ENCODE data around the gene LRRN2.

The LRRN2 gene

DNA sequence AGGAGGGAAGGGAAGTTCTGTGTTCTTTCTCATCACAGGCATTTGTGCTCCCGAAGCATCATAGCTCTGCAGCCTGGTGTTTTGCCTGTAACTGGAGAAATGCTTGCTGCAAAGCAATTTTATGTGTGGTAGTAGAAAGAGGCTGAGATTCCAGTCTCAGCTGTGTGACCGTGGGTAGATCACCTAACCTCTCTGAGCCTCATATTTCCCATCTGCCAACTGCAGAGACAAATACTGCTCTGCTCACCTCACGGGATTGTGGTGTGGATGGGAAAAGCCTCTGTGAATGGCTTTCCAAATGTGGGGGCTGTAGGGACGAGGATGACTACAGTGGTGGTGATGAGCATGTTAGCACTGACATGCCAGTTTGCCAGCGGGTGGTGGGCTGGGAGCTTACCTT, 85.3 kb downstream of the LRRN2 start:
- H3K36me3 ChIP-seq (ENCODE audit: insufficient read depth, insufficient read length, low read length), result no peaks in the 10 kb centered on the region
- no peaks in the 10 kb centered on the region for H3K4me1 ChIP-seq (ENCODE audit: insufficient read depth, insufficient read length)
- H3K9me3 ChIP-seq (ENCODE audit: insufficient read depth, low read length), result no peaks in the 10 kb centered on the region
- no peak overlapping the region for H3K4me3 ChIP-seq (ENCODE audit: insufficient read length, low read depth)
- no peak overlapping the region for H3K9ac ChIP-seq (ENCODE audit: insufficient read length, low read depth)
- TF ChIP-seq YY1 (IDR thresholded peaks at IDR 0.05; ENCODE audit: insufficient read depth, insufficient read length), result no peak
- TF ChIP-seq SUZ12 (IDR thresholded peaks at IDR 0.05; ENCODE audit: extremely low read depth, insufficient read depth, insufficient read length), result no peak
- no peak for TF ChIP-seq ZNF274 (IDR thresholded peaks at IDR 0.05; ENCODE audit: low read depth, low read length)
- peaks cover 2% of the 10 kb centered on the region for H3K27me3 ChIP-seq (ENCODE audit: insufficient read depth, insufficient read length)
- no peak for DNase-seq (ENCODE audit: low read depth, low spot score)

DNA sequence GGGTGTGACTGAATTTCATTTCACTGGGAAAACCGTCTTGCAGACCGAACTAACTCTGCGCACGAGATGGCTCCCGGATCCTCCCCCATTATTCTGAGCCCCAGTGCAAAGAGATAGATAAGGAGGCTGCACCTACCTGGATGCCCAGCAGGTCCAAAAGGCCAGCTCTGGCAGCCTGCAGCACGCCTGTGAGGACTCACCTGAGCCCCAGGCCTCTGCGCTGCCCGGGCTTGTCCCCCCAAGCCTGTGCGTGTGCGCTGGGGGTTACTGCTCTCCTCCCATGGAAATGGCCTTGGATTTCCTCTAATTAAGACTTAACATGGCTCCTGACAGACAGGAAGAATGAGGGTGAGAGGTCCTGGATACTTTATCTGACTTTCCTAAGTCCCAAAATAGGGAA, 85.9 kb downstream of the LRRN2 start:
- TF ChIP-seq YY1 (IDR thresholded peaks at IDR 0.05; ENCODE audit: insufficient read depth, insufficient read length) (no peak), SUZ12 (IDR thresholded peaks at IDR 0.05; ENCODE audit: extremely low read depth, insufficient read depth, insufficient read length) (no peak), ZNF274 (IDR thresholded peaks at IDR 0.05; ENCODE audit: low read depth, low read length) (no peak)
- H3K4me1 ChIP-seq (ENCODE audit: insufficient read depth, insufficient read length), result no peaks in the 10 kb centered on the region
- no peaks in the 10 kb centered on the region for H3K36me3 ChIP-seq (ENCODE audit: insufficient read depth, insufficient read length, low read length)
- H3K27me3 ChIP-seq (ENCODE audit: insufficient read depth, insufficient read length), result peaks cover 2% of the 10 kb centered on the region
- no peak for DNase-seq (ENCODE audit: low read depth, low spot score)
- H3K4me3 ChIP-seq (ENCODE audit: insufficient read length, low read depth), result no peak overlapping the region
- no peaks in the 10 kb centered on the region for H3K9me3 ChIP-seq (ENCODE audit: insufficient read depth, low read length)
- H3K9ac ChIP-seq (ENCODE audit: insufficient read length, low read depth), result no peak overlapping the region

DNA sequence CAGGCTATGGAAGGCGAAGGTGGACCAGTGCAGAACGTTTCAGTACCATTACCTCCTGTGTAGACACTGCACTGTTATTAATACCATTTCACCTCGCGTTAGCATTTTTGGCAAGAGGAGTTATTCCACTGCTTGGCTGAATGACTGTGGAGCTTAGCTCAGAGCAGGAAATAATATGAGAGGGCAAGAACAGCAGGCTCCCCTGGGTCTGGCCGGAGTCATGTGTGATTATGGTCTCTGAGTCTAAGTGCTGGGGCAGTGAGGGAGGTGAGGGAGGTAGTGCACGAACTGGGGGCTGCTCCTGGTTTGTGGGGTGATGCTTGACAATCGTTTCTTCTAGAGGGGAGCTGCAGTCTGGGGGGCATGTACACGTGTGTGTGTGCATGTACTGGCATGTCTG, 86.4 kb downstream of the LRRN2 start:
- H3K4me3 ChIP-seq (ENCODE audit: insufficient read length, low read depth), result no peak overlapping the region
- no peaks in the 10 kb centered on the region for H3K4me1 ChIP-seq (ENCODE audit: insufficient read depth, insufficient read length)
- peaks cover 2% of the 10 kb centered on the region for H3K27me3 ChIP-seq (ENCODE audit: insufficient read depth, insufficient read length)
- H3K9me3 ChIP-seq (ENCODE audit: insufficient read depth, low read length), result no peaks in the 10 kb centered on the region
- no peak overlapping the region for H3K9ac ChIP-seq (ENCODE audit: insufficient read length, low read depth)
- no peaks in the 10 kb centered on the region for H3K36me3 ChIP-seq (ENCODE audit: insufficient read depth, insufficient read length, low read length)
- DNase-seq (ENCODE audit: low read depth, low spot score), result no peak
- TF ChIP-seq SUZ12 (IDR thresholded peaks at IDR 0.05; ENCODE audit: extremely low read depth, insufficient read depth, insufficient read length) (no peak), ZNF274 (IDR thresholded peaks at IDR 0.05; ENCODE audit: low read depth, low read length) (no peak), YY1 (IDR thresholded peaks at IDR 0.05; ENCODE audit: insufficient read depth, insufficient read length) (no peak)

DNA sequence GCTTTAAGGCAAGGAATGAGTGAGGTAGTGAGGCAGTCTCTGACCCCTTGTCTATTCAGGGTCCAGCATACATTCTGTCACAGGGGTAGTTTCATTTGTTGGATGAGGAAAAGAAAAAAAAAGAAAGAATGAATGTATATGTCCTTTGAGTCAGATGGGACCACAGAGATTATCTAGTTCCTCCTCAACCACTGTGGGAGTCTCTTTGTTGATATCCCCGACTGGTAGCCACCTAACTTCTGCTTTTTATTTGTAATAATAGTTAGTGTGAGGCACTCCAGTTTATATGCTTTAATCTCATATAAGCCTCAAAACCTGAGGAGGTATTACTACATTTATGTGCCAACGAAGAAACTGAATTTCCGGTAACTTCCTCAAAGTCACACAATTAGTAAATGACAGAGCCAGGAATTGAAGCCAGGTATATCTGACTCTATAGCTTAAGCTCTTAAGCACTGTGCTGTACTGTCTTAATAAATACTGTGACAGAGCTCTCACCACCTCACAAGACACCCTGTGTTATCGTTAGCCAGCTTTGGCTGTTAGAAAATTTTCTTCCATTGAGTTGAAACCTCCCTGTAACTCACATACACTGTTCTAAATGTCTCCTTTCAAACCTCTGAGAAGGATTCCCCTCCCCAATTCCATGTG, 87.1 kb downstream of the LRRN2 start:
- Histone ChIP-seq H3K27me3 (ENCODE audit: insufficient read depth, insufficient read length) (peaks cover 2% of the 10 kb centered on the region), H3K9me3 (ENCODE audit: insufficient read depth, low read length) (no peaks in the 10 kb centered on the region), H3K4me1 (ENCODE audit: insufficient read depth, insufficient read length) (no peaks in the 10 kb centered on the region), H3K36me3 (ENCODE audit: insufficient read depth, insufficient read length, low read length) (no peaks in the 10 kb centered on the region), H3K4me3 (ENCODE audit: insufficient read length, low read depth) (no peak overlapping the region), H3K9ac (ENCODE audit: insufficient read length, low read depth) (no peak overlapping the region)
- no peak for DNase-seq (ENCODE audit: low read depth, low spot score)
- no peak for TF ChIP-seq ZNF274 (IDR thresholded peaks at IDR 0.05; ENCODE audit: low read depth, low read length)
- no peak for TF ChIP-seq YY1 (IDR thresholded peaks at IDR 0.05; ENCODE audit: insufficient read depth, insufficient read length)
- TF ChIP-seq SUZ12 (IDR thresholded peaks at IDR 0.05; ENCODE audit: extremely low read depth, insufficient read depth, insufficient read length), result no peak

DNA sequence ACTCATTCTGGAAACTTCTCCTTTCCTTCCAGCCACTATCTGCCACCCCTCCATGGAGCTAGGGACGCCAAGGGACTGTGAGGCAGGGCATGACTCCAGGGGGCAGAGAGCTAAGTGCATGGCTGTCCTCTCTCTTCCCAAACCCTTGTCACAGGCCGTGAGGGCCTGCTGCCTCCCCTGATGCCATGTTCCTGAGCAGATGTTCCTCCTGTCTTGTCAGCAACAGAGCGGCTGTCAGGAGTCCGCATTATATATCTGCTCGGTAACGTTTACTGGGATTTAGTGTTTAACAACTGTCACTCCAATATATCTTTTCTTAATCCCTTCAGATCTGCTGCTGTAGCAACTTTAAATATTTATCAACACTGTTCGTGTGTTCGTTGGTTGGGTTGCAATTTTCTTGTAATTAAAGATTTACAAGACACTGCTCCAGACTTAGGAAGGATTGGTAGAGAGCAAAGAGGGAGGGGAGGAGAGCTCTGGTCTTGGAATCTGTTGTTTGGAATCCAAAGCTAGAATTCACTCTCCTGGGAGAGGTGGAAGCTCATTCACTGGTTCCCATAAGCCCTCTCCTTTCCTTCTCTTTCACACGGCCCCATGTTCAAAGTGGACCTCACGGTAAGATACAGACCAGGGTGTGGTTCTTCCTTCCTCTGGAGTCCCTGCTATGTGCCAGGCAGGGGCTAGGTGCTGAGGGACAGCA, 93.1 kb downstream of the LRRN2 start:
- TF ChIP-seq SUZ12 (IDR thresholded peaks at IDR 0.05; ENCODE audit: extremely low read depth, insufficient read depth, insufficient read length), result no peak
- TF ChIP-seq YY1 (IDR thresholded peaks at IDR 0.05; ENCODE audit: insufficient read depth, insufficient read length), result no peak
- no peak for TF ChIP-seq ZNF274 (IDR thresholded peaks at IDR 0.05; ENCODE audit: low read depth, low read length)
- H3K9ac ChIP-seq (ENCODE audit: insufficient read length, low read depth), result no peak overlapping the region

DNA sequence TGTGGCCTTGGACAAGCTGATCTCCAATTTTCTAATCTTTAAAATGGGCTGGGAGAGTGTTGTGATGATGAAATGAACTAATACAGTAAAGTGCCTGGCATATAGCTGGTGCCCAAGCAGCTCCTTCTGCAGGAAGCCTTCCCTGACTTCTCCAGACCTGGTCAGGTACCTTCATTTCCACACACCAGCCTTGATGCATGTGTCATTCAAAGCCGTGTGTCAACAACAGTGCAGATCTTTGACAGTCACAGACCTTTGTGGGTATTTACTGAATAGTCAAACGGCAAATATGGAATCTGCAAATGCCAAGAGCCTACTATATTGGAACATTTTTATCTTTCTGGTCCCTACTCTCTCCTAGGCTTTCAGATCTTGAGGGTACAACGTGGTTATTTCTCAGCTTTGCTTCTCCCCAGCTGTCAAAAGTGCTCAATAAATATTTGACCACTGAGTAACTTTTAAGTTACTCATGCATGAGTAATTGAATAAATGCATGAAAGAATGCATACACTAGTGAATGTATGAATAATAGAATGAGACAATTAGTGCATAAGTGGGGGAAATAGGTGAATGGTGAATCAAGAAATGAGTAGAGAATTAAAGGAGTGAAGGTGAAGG, 94.0 kb downstream of the LRRN2 start:
- Histone ChIP-seq H3K9me3 (ENCODE audit: insufficient read depth, low read length) (no peaks in the 10 kb centered on the region), H3K4me1 (ENCODE audit: insufficient read depth, insufficient read length) (peaks cover 5% of the 10 kb centered on the region), H3K9ac (ENCODE audit: insufficient read length, low read depth) (no peak overlapping the region), H3K27me3 (ENCODE audit: insufficient read depth, insufficient read length) (no peaks in the 10 kb centered on the region), H3K4me3 (ENCODE audit: insufficient read length, low read depth) (no peak overlapping the region), H3K36me3 (ENCODE audit: insufficient read depth, insufficient read length, low read length) (no peaks in the 10 kb centered on the region)
- no peak for DNase-seq (ENCODE audit: low read depth, low spot score)
- TF ChIP-seq ZNF274 (IDR thresholded peaks at IDR 0.05; ENCODE audit: low read depth, low read length), result no peak
- no peak for TF ChIP-seq SUZ12 (IDR thresholded peaks at IDR 0.05; ENCODE audit: extremely low read depth, insufficient read depth, insufficient read length)
- TF ChIP-seq YY1 (IDR thresholded peaks at IDR 0.05; ENCODE audit: insufficient read depth, insufficient read length), result no peak

More for the DNA sequence above, 93.1 kb downstream of the LRRN2 start:
- no peaks in the 10 kb centered on the region for H3K9me3 ChIP-seq (ENCODE audit: insufficient read depth, low read length)
- no peak overlapping the region for H3K4me3 ChIP-seq (ENCODE audit: insufficient read length, low read depth)
- no peak for DNase-seq (ENCODE audit: low read depth, low spot score)
- peaks cover 5% of the 10 kb centered on the region for H3K4me1 ChIP-seq (ENCODE audit: insufficient read depth, insufficient read length)
- H3K27me3 ChIP-seq (ENCODE audit: insufficient read depth, insufficient read length), result peaks cover under 1% of the 10 kb centered on the region
- H3K36me3 ChIP-seq (ENCODE audit: insufficient read depth, insufficient read length, low read length), result no peaks in the 10 kb centered on the region

DNA sequence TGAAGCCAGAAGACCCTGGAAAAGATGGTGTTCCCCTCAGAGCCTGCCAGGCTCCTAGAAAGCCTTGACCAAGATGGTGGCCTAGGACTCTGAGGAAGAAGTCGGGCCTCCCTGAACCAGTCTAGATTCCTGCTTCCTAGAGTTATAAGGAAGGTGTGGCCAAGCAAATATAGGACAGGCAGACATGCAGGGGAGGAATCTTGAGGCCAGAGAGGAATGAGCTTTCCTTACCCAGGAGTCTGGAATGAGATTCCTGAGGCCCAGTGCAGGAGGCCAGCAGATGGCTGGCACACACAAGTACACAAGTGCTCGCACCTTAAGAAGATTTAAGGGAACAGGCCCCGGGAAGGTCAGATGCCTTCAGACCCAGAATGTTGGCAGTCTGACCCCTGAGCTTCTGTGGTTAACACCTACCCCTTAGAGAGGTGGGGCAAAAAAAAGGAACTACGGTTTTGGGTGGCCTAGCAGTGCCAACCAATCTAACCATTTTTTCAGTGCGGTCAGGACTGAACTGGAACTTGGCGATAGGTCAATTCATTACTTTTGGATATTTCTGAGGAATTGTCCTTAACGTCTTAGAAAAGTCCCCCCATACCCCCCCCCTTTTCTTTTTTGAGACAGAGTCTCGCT, 96.0 kb downstream of the LRRN2 start:
- H3K27me3 ChIP-seq (ENCODE audit: insufficient read depth, insufficient read length), result no peaks in the 10 kb centered on the region
- DNase-seq (ENCODE audit: low read depth, low spot score), result no peak

More for the DNA sequence above, 96.0 kb downstream of the LRRN2 start:
- no peak for TF ChIP-seq ZNF274 (IDR thresholded peaks at IDR 0.05; ENCODE audit: low read depth, low read length)
- no peak for TF ChIP-seq YY1 (IDR thresholded peaks at IDR 0.05; ENCODE audit: insufficient read depth, insufficient read length)
- TF ChIP-seq SUZ12 (IDR thresholded peaks at IDR 0.05; ENCODE audit: extremely low read depth, insufficient read depth, insufficient read length), result no peak
- Histone ChIP-seq H3K36me3 (ENCODE audit: insufficient read depth, insufficient read length, low read length) (no peaks in the 10 kb centered on the region), H3K9me3 (ENCODE audit: insufficient read depth, low read length) (no peaks in the 10 kb centered on the region), H3K9ac (ENCODE audit: insufficient read length, low read depth) (no peak overlapping the region), H3K4me3 (ENCODE audit: insufficient read length, low read depth) (no peak overlapping the region), H3K4me1 (ENCODE audit: insufficient read depth, insufficient read length) (peaks cover 13% of the 10 kb centered on the region)

All from NT2/D1 (cell line).